Hematopoietic multipotent progenitor cell treated with erythropoietin and hydrocortisone succinate and interleukin-3 and kit ligand, for 17 days (in vitro differentiated cells): ENCODE data around the gene OPN1MW3.
"Not testable (repeated sequence)": the region's sequence is repeated elsewhere in the genome, so short reads cannot be mapped to it uniquely, and the experiment has no call there.

Experiments used
- DNase-seq: peaks from one replicate; pipeline ENCODE4 v3.0.0-alpha.2; 2015; ENCODE audit warnings: low spot score

The OPN1MW3 gene

GRCh38 chrX:154257282-154257681, at the start of gene OPN1MW3:
OPN1MW3 (plus strand) TSS chrX:154257582; CDS start chrX:154257620, 38 bp downstream.
- DNase-seq = not testable (repeated sequence)

DNA sequence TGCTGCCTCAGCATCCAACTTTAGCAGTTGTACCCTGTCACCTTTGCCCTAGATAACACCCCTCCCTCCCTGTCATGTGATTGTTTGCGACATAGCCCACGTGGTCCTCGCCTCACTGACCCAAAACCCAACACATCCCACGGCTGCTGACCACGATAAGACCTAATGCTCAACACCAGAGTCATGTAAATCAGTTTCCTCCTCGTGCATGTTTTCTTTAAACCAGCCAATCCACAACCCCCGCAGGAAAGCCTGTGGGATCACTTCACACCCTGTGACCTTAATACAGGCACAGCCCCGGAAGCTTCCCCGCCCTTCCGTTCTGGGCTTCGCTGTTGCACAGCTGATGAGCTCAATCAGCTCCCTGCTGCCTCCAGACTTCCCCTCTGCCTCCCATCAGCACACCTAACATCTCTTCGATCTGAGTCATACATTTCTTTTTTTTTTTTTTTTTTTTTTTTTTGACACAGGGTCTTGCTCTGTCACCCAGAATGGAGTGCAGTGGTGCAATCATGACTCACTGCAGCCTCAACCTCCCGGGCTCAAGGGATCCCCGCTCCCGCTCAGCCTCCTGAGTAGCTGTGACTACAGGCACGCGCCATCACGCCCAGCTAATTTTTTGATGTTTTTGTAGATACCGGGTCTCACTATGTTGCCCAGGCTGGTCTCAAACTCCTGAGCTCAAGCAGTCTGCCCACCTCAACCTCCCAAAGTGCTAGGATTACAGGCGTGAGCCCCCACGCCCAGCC, 47.5 kb upstream of the OPN1MW3 start:
- DNase-seq = not testable (repeated sequence)

GRCh38 chrX:154211057-154211456, 46.3 kb upstream of the OPN1MW3 start:
- DNase-seq = not testable (repeated sequence)

- not testable (repeated sequence) for DNase-seq
Measured at GRCh38 chrX:154211499-154211898, 45.9 kb upstream of the OPN1MW3 start.

DNA sequence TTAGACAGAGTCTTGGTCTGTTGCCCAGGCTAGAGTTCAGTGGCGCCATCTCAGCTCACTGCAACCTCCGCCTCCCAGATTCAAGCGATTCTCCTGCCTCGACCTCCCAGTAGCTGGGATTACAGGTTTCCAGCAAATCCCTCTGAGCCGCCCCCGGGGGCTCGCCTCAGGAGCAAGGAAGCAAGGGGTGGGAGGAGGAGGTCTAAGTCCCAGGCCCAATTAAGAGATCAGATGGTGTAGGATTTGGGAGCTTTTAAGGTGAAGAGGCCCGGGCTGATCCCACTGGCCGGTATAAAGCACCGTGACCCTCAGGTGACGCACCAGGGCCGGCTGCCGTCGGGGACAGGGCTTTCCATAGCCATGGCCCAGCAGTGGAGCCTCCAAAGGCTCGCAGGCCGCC, 37.9 kb upstream of the OPN1MW3 start, which contains the start of gene OPN1MW2:
TSS of gene OPN1MW2 (plus strand) at position 301 of the 400 bp plus-strand sequence. CDS start at position 361, 60 bp downstream.
- DNase-seq = not testable (repeated sequence)

- DNase-seq = not testable (repeated sequence)
Measured at GRCh38 chrX:154225292-154225691, 32.1 kb upstream of the OPN1MW3 start.

DNA sequence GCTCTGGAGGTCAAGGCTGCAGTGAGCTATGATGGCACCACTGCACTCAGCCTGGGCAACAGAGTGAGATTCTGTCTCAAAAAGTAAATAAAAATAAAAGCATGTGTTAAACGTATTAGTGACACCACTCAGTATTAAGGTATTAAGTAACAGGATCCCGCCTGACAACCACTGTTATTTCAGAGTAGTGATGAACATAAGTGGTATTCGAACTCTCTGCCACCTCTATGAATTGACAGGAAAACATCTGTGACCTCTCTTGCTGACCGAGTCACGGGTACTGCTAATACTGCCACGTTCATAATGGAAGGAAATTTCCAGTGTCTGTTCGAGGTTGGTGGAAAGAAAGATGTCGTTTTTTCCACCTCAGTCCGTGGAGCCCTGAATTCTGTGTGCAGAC, 30.7 kb upstream of the OPN1MW3 start:
- DNase-seq = not testable (repeated sequence)

DNA sequence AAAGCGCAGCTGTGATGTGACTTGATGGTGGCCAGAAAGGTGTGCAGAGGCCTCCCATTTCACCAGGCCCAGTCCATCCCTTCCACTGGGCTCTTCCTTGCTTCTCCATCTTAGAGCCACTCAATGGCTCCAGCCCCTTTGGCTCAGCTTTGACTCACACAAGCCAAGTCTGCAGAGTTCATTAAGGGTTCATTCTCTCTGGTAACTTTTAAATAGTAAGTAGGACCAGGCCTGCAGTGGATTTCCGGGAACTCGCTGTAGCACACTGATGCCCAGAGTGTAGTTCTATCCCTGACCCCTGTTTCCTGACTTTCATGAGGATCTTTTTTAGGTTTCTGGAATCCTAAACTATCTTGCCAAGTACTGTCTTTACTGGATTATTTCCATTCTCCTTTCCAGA, 25.9 kb upstream of the OPN1MW3 start:
- not testable (repeated sequence) for DNase-seq

DNA sequence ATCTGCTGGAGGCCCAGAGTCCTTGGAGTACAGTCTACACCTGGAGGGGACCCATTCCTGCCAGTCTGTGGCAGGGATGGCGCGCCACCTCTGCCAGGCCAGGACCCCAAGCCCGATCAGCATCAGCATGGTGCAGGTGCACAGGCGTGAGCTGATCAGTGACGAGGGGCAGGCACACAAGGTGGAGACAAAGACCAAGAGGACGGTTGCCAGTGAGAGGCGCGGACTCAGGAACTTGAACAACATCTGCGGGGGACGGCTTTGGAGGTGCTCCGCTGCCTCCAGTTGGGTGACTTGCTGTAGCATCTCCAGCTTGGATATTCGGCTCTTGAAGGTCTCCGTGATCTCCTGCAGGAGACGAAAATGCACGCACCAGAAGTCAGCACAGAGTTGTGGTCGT, 23.8 kb upstream of the OPN1MW3 start:
- not testable (repeated sequence) for DNase-seq

GRCh38 chrX:154238939-154239559, 18.3 kb upstream of the OPN1MW3 start:
- not testable (repeated sequence) for DNase-seq

- DNase-seq = not testable (repeated sequence)
Measured at GRCh38 chrX:154239982-154240503, 17.3 kb upstream of the OPN1MW3 start.

DNA sequence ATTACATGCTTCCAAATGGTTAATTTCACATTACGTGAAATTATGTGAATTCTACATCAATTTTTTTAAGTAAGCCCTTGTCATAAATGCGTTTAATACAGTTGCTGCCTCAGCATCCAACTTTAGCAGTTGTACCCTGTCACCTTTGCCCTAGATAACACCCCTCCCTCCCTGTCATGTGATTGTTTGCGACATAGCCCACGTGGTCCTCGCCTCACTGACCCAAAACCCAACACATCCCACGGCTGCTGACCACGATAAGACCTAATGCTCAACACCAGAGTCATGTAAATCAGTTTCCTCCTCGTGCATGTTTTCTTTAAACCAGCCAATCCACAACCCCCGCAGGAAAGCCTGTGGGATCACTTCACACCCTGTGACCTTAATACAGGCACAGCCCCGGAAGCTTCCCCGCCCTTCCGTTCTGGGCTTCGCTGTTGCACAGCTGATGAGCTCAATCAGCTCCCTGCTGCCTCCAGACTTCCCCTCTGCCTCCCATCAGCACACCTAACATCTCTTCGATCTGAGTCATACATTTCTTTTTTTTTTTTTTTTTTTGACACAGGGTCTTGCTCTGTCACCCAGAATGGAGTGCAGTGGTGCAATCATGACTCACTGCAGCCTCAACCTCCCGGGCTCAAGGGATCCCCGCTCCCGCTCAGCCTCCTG, 9.9 kb upstream of the OPN1MW3 start:
- not testable (repeated sequence) for DNase-seq

DNA sequence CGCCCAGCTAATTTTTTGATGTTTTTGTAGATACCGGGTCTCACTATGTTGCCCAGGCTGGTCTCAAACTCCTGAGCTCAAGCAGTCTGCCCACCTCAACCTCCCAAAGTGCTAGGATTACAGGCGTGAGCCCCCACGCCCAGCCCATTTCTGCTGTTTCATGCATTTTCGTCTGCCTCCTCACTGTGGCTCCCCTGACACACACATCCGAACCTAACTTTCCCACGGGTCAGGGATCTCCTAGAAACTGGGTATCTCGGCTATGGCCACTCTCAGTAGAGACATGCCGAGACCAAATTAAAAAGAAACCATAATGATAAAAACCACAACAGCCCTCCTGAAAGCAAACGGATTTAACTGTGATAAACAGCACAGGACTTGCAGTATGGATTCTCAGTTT, 9.3 kb upstream of the OPN1MW3 start:
- DNase-seq = not testable (repeated sequence)

DNA sequence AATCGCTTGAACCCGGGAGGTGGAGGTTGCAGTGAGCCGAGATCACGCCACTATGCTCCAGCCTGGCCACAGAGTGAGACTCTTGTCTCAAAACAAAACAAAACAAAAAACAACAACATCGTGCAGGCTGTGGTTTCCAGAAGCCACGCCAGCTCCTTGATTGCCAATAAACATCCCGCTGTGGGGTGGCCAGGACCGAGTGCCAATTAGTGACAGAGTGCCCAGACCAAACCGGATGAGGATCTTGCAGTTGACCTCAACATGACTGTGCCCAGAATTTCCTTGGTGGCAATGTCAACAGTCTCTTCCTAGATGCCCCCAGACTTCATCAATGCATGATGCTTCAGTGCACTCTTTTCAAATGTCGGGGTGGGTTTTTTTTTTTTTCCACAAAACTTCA, 1.3 kb downstream of the OPN1MW3 start:
- DNase-seq = not testable (repeated sequence)

GRCh38 chrX:154263072-154263471, 5.7 kb downstream of the OPN1MW3 start:
- not testable (repeated sequence) for DNase-seq

- DNase-seq = not testable (repeated sequence)
Measured at GRCh38 chrX:154269245-154269644, 11.9 kb downstream of the OPN1MW3 start.

- not testable (repeated sequence) for DNase-seq
Measured at GRCh38 chrX:154284489-154285338, 27.3 kb downstream of the OPN1MW3 start.

DNA sequence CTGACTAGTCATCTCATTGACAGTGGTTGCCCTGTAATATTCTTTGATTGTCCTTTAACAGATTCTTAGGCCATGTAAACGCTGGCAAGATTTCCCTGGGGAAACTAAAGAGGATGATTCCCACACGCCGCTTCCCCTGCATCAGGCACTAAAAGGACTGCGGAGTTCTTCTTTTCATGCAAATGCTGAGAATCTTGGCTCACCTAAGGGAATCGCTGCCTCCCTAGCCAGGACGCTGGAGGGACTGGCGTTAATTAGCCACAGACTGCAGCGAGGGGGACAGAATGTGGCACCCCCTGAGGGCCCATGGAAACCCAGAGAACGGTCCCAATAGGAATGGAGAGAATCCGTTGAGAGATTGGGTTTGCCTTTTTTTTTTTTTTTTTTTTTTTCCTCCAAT, 29.0 kb downstream of the OPN1MW3 start:
- not testable (repeated sequence) for DNase-seq

DNA sequence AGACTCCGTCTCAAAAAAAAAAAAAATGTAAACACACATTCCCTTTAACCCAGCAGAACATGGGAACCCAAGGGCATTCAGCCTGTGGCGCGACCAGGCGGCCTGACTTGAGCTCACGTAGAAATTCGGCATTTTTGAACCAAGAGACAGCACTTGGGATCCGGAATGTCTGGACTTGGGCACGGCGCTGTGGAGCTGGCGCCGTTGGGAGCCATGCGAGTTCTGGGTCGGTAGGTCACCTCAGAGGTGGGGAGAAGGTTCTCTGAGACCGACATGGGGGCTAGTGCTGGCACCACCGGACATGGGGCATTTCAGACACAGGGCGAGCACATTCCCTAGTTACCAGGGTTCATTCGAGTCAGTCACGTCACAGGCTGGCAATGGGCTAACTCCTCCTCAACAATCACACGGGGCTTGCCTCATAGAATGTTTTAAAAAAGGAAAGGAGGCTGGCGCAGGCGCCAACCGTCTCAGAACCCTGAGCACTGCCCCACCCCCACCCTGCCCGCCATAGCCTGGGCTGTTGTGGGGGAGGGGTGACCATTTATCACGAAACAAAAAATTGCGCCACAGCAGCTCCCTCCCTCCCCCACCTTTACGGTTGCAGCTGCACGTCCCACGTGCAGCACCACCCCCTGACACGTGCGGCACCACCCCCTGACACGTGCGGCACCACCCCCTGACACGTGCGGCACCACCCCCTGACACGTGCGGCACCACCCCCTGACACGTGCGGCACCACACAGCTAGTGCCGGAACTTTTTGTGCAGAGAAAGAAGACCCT, 37.6 kb downstream of the OPN1MW3 start, which contains the start of gene TEX28:
TSS of gene TEX28 (minus strand) at position 334 of the 784 bp plus-strand sequence. CDS start 3,007 bp downstream, outside the sequence.
- no peak for DNase-seq

DNA sequence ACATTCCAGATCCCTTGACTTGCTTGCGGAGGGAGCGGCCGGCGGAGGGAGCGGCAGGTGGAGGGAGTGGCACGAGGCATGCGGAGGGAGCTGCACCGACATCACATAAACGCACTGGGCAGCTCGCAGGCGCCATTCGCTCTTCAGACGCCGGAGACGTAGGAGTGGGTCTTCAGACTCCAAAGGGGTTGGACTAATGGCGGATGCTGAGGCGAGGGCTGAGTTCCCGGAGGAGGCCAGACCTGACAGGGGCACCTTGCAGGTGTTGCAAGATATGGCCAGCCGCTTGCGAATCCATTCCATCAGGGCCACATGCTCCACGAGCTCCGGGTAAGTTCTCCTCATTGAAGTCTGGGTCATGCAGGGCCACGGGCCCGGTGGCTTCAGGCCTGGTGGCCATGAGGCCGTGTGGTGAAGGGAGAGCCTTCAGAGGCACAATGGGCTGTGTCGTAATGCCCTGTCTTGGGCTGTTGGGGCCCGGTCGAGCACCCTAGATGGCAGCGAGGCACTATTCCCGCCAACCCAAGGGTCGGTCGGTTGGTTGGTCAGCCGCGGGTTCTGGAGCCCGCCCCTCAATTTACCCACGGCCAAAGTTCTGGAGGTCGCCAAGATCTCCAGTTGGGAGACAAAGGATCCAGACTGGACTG, 38.4 kb downstream of the OPN1MW3 start, which contains the start of gene TKTL1:
TSS of gene TKTL1 (plus strand) at position 132 of the 647 bp plus-strand sequence. CDS start at position 197, 65 bp downstream.
- no peak for DNase-seq
